ENCODE data around the gene CARS1. TPM values are rescaled to one million over a fixed set of nuclear protein-coding genes. Genes with fewer than 3 reads are reported as not detected.

Gene CARS1
- total RNA-seq, 1 donor from 2014 or later, result 60.7 TPM

GRCh38 chr11:2963112-2963754, 94.0 kb downstream of the CARS1 start:
- DNase-seq (ENCODE audit: low read depth), result no peak

GRCh38 chr11:2961080-2961479, 96.1 kb downstream of the CARS1 start:
- no peak for DNase-seq (ENCODE audit: low read depth)

GRCh38 chr11:2960139-2960538, 97.1 kb downstream of the CARS1 start:
- no peak for DNase-seq (ENCODE audit: low read depth)

- DNase-seq (ENCODE audit: low read depth), result no peak
Measured at GRCh38 chr11:2958251-2958650, 99.0 kb downstream of the CARS1 start.

GRCh38 chr11:2955906-2956476, 101.2 kb downstream of the CARS1 start:
- no peak for DNase-seq (ENCODE audit: low read depth)

- DNase-seq (ENCODE audit: low read depth), result no peak
Measured at GRCh38 chr11:2954263-2954662, 103.0 kb downstream of the CARS1 start.

GRCh38 chr11:2952290-2952689, 104.9 kb downstream of the CARS1 start:
- no peak for DNase-seq (ENCODE audit: low read depth)

- peak; percentile 84 for DNase-seq (ENCODE audit: low read depth)
Measured at GRCh38 chr11:2951231-2952110, 105.8 kb downstream of the CARS1 start.

Other genes starting within 250 kb of the CARS1 start
- 274 and 533 TPM in 2 replicates for gene CDKN1C, start 171.6 kb downstream of the CARS1 start, total RNA-seq
- 1.7 and 4.7 TPM in 2 replicates for gene PHLDA2, start 128.0 kb downstream of the CARS1 start, total RNA-seq
- gene NAP1L4, start 65.1 kb downstream of the CARS1 start, total RNA-seq, result 111 and 117 TPM in 2 replicates
- 14.7 and 21.2 TPM in 2 replicates for gene OSBPL5, start 107.9 kb upstream of the CARS1 start, total RNA-seq
- gene MRGPRG, start 161.4 kb upstream of the CARS1 start, total RNA-seq, result not detected in 2 replicates
- gene MRGPRE, start 175.0 kb upstream of the CARS1 start, total RNA-seq, result not detected in 2 replicates

Measured in myocyte (in vitro differentiated cells).